ENCODE data around the gene ATP9B.

- TF ChIP-seq MAX (IDR thresholded peaks at IDR 0.05) (no peak), CTCF (IDR thresholded peaks at IDR 0.05; ENCODE audit: low read depth, low read length, missing input control) (no peak), EGR1 (IDR thresholded peaks at IDR 0.05; ENCODE audit: low read depth in 2 of 2) (no peak), JUND (IDR thresholded peaks at IDR 0.05) (no peak), TAF1 (conservative IDR thresholded peaks at IDR 0.05) (no peak)
Measured at GRCh38 chr18:79416022-79416676, 347.0 kb downstream of the ATP9B start.

Data from liver (tissue), 3 donors.